Endothelial cell of umbilical vein (primary cell): ENCODE data around the gene OTOS. TPM values are rescaled to one million over a fixed set of nuclear protein-coding genes. Genes with fewer than 3 reads are reported as not detected.

Experiments
- BruUV-seq: library from RNA; stranded (reverse); fragments of 400-500 nt; replicated peaks from 2 replicates; lab custom pipeline; 2021; lab: Mats Ljungman, UMichigan
- CTCF ChIA-PET: fragments of 300-600, 350-600 bp; sonication (Branson Sonifier 250); formaldehyde crosslinking; loops from one replicate; lab custom pipeline; 2021; ENCODE audit warnings: antibody characterized with exemption, inconsistent platforms; lab: Charles Lee
- POLR2A ChIA-PET: fragments of 300-600, 350-600 bp; sonication (Branson Sonifier 250); formaldehyde crosslinking; loops from one replicate; lab custom pipeline; 2021; ENCODE audit warnings: antibody characterized with exemption, inconsistent platforms; lab: Charles Lee
- DNase-seq: peaks from one replicate; pipeline ENCODE4 v3.0.0-alpha.2; 2011; ENCODE audit warnings: low read depth, low spot score
- FAIRE-seq: peaks from 2 replicates; lab custom pipeline; 2011; peaks lifted over from hg19 to GRCh38; lab: Jason Lieb, UNC
- H2AFZ ChIP-seq: 2 replicates; pipeline ENCODE4 v1.6.0; 2012; ENCODE audit warnings: low read depth, low read length, control low read depth, inconsistent platforms
- H3K27ac ChIP-seq: 2 replicates; pipeline ENCODE4 v1.5.1; 2011; ENCODE audit warnings: low read depth, mild to moderate bottlenecking, control low read depth, low read length, moderate library complexity; ENCODE audit not compliant: insufficient read depth
- H3K27me3 ChIP-seq, 2 experiments: 2 replicates each; pipeline versions ENCODE4 v1.6.0 to v1.6.1; 2011; ENCODE audit warnings: low read length in 2 of 2, mixed read lengths in 1 of 2; ENCODE audit not compliant: control insufficient read depth in 2 of 2, insufficient read depth in 2 of 2
- H3K36me3 ChIP-seq, 2 experiments: 2 replicates in 1 of 2; 3 replicates in 1 of 2; pipeline ENCODE4 v1.5.1; 2011; ENCODE audit warnings: low read length in 2 of 2, mild to moderate bottlenecking in 1 of 2, moderate library complexity in 1 of 2; ENCODE audit not compliant: control insufficient read depth in 2 of 2, insufficient read depth in 2 of 2; ENCODE audit errors: extremely low read depth in 1 of 2
- H3K4me1 ChIP-seq: 3 replicates; pipeline ENCODE4 v1.5.1; 2011; ENCODE audit warnings: mild to moderate bottlenecking, low read length; ENCODE audit not compliant: control insufficient read depth, insufficient read depth; ENCODE audit errors: extremely low read depth
- H3K4me2 ChIP-seq: 2 replicates; pipeline ENCODE4 v1.6.1; 2011; ENCODE audit warnings: low read length, control low read depth, mixed read lengths; ENCODE audit not compliant: insufficient read depth
- H3K4me3 ChIP-seq, 3 experiments: fragments of 200-600 bp in 1 of 3; sonication (generic), shearing (Covaris generic) in 1 of 3; replicated peaks in 1 of 3; 2 replicates each; pipeline ENCODE4 v1.5.1; 2011 to 2016; ENCODE audit warnings: control low read depth in 3 of 3, low read length in 3 of 3, mild to moderate bottlenecking in 2 of 3, inconsistent platforms in 1 of 3, low read depth in 1 of 3, moderate library complexity in 1 of 3; ENCODE audit not compliant: insufficient read depth in 1 of 3
- H3K79me2 ChIP-seq: 2 replicates; pipeline ENCODE4 v1.6.0; 2012; ENCODE audit warnings: low read length, inconsistent platforms; ENCODE audit not compliant: control insufficient read depth, insufficient read depth
- H3K9ac ChIP-seq: replicated peaks from 2 replicates; pipeline ENCODE3; 2011; ENCODE audit warnings: low read length, control low read depth; ENCODE audit not compliant: insufficient read depth; ENCODE audit errors: extremely low read depth
- H3K9me1 ChIP-seq: replicated peaks from 3 replicates; pipeline ENCODE4 v1.6.0; 2011; ENCODE audit warnings: mild to moderate bottlenecking, low read length; ENCODE audit not compliant: control insufficient read depth, insufficient read depth; ENCODE audit errors: extremely low read depth
- H3K9me3 ChIP-seq: replicated peaks from 2 replicates; pipeline ENCODE4 v1.5.1; 2012; ENCODE audit warnings: low read length, inconsistent platforms; ENCODE audit not compliant: control insufficient read depth, insufficient read depth
- H4K20me1 ChIP-seq: replicated peaks from 2 replicates; pipeline ENCODE3; 2011; ENCODE audit warnings: mild to moderate bottlenecking, low read length; ENCODE audit not compliant: control insufficient read depth, insufficient read depth; ENCODE audit errors: extremely low read depth
- EZH2 ChIP-seq: IDR thresholded peaks from 2 replicates; pipeline ENCODE4 v1.6.1; 2012; ENCODE audit warnings: borderline replicate concordance, low read depth, mild to moderate bottlenecking, moderate library complexity, low read length, inconsistent platforms; ENCODE audit not compliant: severe bottlenecking
- JUN ChIP-seq: IDR thresholded peaks from 2 replicates; pipeline ENCODE4 v1.6.1; 2011; ENCODE audit warnings: borderline replicate concordance, low read depth; ENCODE audit not compliant: insufficient read length, insufficient read depth
- POLR2AphosphoS5 ChIP-seq: IDR thresholded peaks from 2 replicates; pipeline ENCODE4 v1.6.1; 2012; ENCODE audit warnings: low read depth, mild to moderate bottlenecking, control low read depth, low read length, moderate library complexity; ENCODE audit not compliant: insufficient read depth
- dilution Hi-C: fragments of 300-500 bp; cut with MboI; formaldehyde crosslinking; loops from one replicate; pipeline ENCODE4 v1.15.0; 2019; ENCODE audit warnings: low sequenced_read_pairs; ENCODE audit not compliant: extremely low pct_ligation_motif_present
- intact Hi-C: fragments of 100-400 bp; cut with micrococcal nuclease; formaldehyde crosslinking; loops from one replicate; pipeline ENCODE4 v1.10.0; 2022
- polyA plus RNA-seq, 4 experiments: library from polyadenylated mRNA; depleted of rRNA in 3 of 4; stranded (reverse) in 3 of 4; unstranded in 1 of 4; fragments of >200 nt; gene quantifications; 2 replicates each; pipeline versions ENCODE4 v1.2.1 to v1.2.3, GENCODE V29; 2011 to 2012; ENCODE audit warnings: missing spikeins in 1 of 4
- total RNA-seq: library from RNA; stranded (reverse); gene quantifications from 2 replicates; pipeline ENCODE4 v1.2.3, GENCODE V29; 2021

The OTOS gene
- total and polyA plus RNA-seq, 2 donors (not counting 3 experiments of a cell fraction or from before 2014, with no cell fraction given): not detected

DNA sequence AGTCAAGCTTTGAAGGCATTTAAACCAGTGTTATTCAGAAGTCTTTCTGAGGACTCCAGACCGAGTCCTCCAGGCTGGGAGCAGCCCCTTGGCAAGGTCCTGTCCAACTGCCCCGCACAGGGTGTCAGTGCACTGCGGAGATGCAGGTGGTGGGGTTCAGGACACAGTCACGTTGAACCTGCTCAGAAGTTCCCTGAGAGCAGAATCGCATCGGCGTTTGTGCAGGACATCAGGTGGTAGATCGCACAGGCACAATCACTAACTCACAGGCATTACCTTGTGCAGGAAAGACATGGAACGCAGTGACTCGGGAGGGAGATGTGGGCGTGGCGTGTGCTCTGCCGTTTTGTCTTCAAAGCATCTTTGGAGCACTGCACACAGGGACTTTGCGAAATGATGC, 14.7 kb downstream of the OTOS start:
- Histone ChIP-seq H3K27ac (no peak overlapping the region), H3K9me1 (no peaks in the 10 kb centered on the region), H2AFZ (no peak overlapping the region), H3K4me3 (no peak overlapping the region), H3K9ac (no peak overlapping the region), H3K4me2 (no peak overlapping the region), H4K20me1 (no peaks in the 10 kb centered on the region), H3K79me2 (no peaks in the 10 kb centered on the region), H3K27me3 (no peaks in the 10 kb centered on the region), H3K9me3 (no peaks in the 10 kb centered on the region), H3K4me1 (no peaks in the 10 kb centered on the region), H3K36me3 (peaks cover 4 to 31% of the 10 kb centered on the region in 2 experiments)
- no TSS peak for BruUV-seq
- dilution Hi-C loops: no loop called here
- ChIA-PET POLR2A (no interaction called here), CTCF (no interaction called here)
- FAIRE-seq (no peak), DNase-seq (no peak)
- intact Hi-C loops: no loop called here
- TF ChIP-seq POLR2AphosphoS5 (no peak), EZH2 (no peak)

DNA sequence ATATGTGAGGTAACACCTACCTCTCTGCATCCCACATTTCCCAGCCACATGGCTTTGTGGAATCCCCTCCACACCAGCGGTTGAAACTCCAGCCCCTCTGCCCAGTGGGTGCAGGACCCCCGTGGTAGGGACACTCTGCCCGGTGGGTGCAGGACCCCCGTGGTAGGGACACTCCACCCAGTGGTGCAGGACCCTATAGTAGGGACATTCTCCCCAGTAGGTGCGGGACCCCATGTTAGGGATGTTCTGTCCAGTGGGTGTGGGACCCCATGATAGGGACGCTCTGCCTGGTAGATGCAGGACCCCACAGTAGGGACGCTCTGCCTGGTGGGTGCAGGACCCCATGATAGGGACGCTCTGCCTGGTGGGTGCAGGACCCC, 15.8 kb downstream of the OTOS start:
- FAIRE-seq: no peak
- Histone ChIP-seq H3K4me1 (no peaks in the 10 kb centered on the region), H2AFZ (no peak overlapping the region), H3K27ac (no peak overlapping the region), H3K9me3 (no peaks in the 10 kb centered on the region), H3K27me3 (no peaks in the 10 kb centered on the region), H3K4me2 (no peak overlapping the region), H3K4me3 (no peak overlapping the region), H4K20me1 (no peaks in the 10 kb centered on the region), H3K9me1 (no peaks in the 10 kb centered on the region), H3K9ac (no peak overlapping the region), H3K36me3 (peaks cover 4 to 20% of the 10 kb centered on the region in 2 experiments), H3K79me2 (no peaks in the 10 kb centered on the region)
- DNase-seq: no peak
- dilution Hi-C loops: no loop called here
- no peak for TF ChIP-seq POLR2AphosphoS5
- no peak for TF ChIP-seq JUN
- intact Hi-C loops: no loop called here
- ChIA-PET CTCF (no interaction called here), POLR2A (no interaction called here)
- BruUV-seq: no TSS peak
